Endothelial cell of umbilical vein (primary cell): ENCODE measurements around the gene RHOF. TPM values are rescaled to one million over a fixed set of nuclear protein-coding genes. Genes with fewer than 3 reads are reported as not detected.

ENCODE experiments used
- BruUV-seq: library from RNA; stranded (reverse); fragments of 400-500 nt; replicated peaks from 2 replicates; lab custom pipeline; 2021; lab: Mats Ljungman, UMichigan
- CTCF ChIA-PET: fragments of 300-600, 350-600 bp; sonication (Branson Sonifier 250); formaldehyde crosslinking; loops from one replicate; lab custom pipeline; 2021; ENCODE audit warnings: antibody characterized with exemption, inconsistent platforms; lab: Charles Lee
- POLR2A ChIA-PET: fragments of 300-600, 350-600 bp; sonication (Branson Sonifier 250); formaldehyde crosslinking; loops from one replicate; lab custom pipeline; 2021; ENCODE audit warnings: antibody characterized with exemption, inconsistent platforms; lab: Charles Lee
- DNase-seq: peaks from one replicate; pipeline ENCODE4 v3.0.0-alpha.2; 2011; ENCODE audit warnings: low read depth, low spot score
- FAIRE-seq: peaks from 2 replicates; lab custom pipeline; 2011; peaks lifted over from hg19 to GRCh38; lab: Jason Lieb, UNC
- H2AFZ ChIP-seq: 2 replicates; pipeline ENCODE4 v1.6.0; 2012; ENCODE audit warnings: low read depth, low read length, control low read depth, inconsistent platforms
- H3K27ac ChIP-seq: 2 replicates; pipeline ENCODE4 v1.5.1; 2011; ENCODE audit warnings: low read depth, mild to moderate bottlenecking, control low read depth, low read length, moderate library complexity; ENCODE audit not compliant: insufficient read depth
- H3K27me3 ChIP-seq, 2 experiments: 2 replicates each; pipeline versions ENCODE4 v1.6.0 to v1.6.1; 2011; ENCODE audit warnings: low read length in 2 of 2, mixed read lengths in 1 of 2; ENCODE audit not compliant: control insufficient read depth in 2 of 2, insufficient read depth in 2 of 2
- H3K36me3 ChIP-seq, 2 experiments: 2 replicates in 1 of 2; 3 replicates in 1 of 2; pipeline ENCODE4 v1.5.1; 2011; ENCODE audit warnings: low read length in 2 of 2, mild to moderate bottlenecking in 1 of 2, moderate library complexity in 1 of 2; ENCODE audit not compliant: control insufficient read depth in 2 of 2, insufficient read depth in 2 of 2; ENCODE audit errors: extremely low read depth in 1 of 2
- H3K4me1 ChIP-seq: 3 replicates; pipeline ENCODE4 v1.5.1; 2011; ENCODE audit warnings: mild to moderate bottlenecking, low read length; ENCODE audit not compliant: control insufficient read depth, insufficient read depth; ENCODE audit errors: extremely low read depth
- H3K4me2 ChIP-seq: 2 replicates; pipeline ENCODE4 v1.6.1; 2011; ENCODE audit warnings: low read length, control low read depth, mixed read lengths; ENCODE audit not compliant: insufficient read depth
- H3K4me3 ChIP-seq, 3 experiments: fragments of 200-600 bp in 1 of 3; sonication (generic), shearing (Covaris generic) in 1 of 3; replicated peaks in 1 of 3; 2 replicates each; pipeline ENCODE4 v1.5.1; 2011 to 2016; ENCODE audit warnings: control low read depth in 3 of 3, low read length in 3 of 3, mild to moderate bottlenecking in 2 of 3, inconsistent platforms in 1 of 3, low read depth in 1 of 3, moderate library complexity in 1 of 3; ENCODE audit not compliant: insufficient read depth in 1 of 3
- H3K79me2 ChIP-seq: 2 replicates; pipeline ENCODE4 v1.6.0; 2012; ENCODE audit warnings: low read length, inconsistent platforms; ENCODE audit not compliant: control insufficient read depth, insufficient read depth
- H3K9ac ChIP-seq: replicated peaks from 2 replicates; pipeline ENCODE3; 2011; ENCODE audit warnings: low read length, control low read depth; ENCODE audit not compliant: insufficient read depth; ENCODE audit errors: extremely low read depth
- H3K9me1 ChIP-seq: replicated peaks from 3 replicates; pipeline ENCODE4 v1.6.0; 2011; ENCODE audit warnings: mild to moderate bottlenecking, low read length; ENCODE audit not compliant: control insufficient read depth, insufficient read depth; ENCODE audit errors: extremely low read depth
- H3K9me3 ChIP-seq: replicated peaks from 2 replicates; pipeline ENCODE4 v1.5.1; 2012; ENCODE audit warnings: low read length, inconsistent platforms; ENCODE audit not compliant: control insufficient read depth, insufficient read depth
- H4K20me1 ChIP-seq: replicated peaks from 2 replicates; pipeline ENCODE3; 2011; ENCODE audit warnings: mild to moderate bottlenecking, low read length; ENCODE audit not compliant: control insufficient read depth, insufficient read depth; ENCODE audit errors: extremely low read depth
- EZH2 ChIP-seq: IDR thresholded peaks from 2 replicates; pipeline ENCODE4 v1.6.1; 2012; ENCODE audit warnings: borderline replicate concordance, low read depth, mild to moderate bottlenecking, moderate library complexity, low read length, inconsistent platforms; ENCODE audit not compliant: severe bottlenecking
- FOS ChIP-seq: IDR thresholded peaks from 2 replicates; pipeline ENCODE4 v1.6.1; 2011; ENCODE audit warnings: mild to moderate bottlenecking, low read length, moderate library complexity, borderline replicate concordance; ENCODE audit not compliant: insufficient read depth
- GATA2 ChIP-seq: IDR thresholded peaks from 2 replicates; pipeline ENCODE4 v1.7.0; 2011; ENCODE audit warnings: low read depth, mild to moderate bottlenecking, moderate library complexity, mixed read lengths, low read length; ENCODE audit not compliant: insufficient read length, insufficient read depth
- JUN ChIP-seq: IDR thresholded peaks from 2 replicates; pipeline ENCODE4 v1.6.1; 2011; ENCODE audit warnings: borderline replicate concordance, low read depth; ENCODE audit not compliant: insufficient read length, insufficient read depth
- MAX ChIP-seq: IDR thresholded peaks from 2 replicates; pipeline ENCODE4 v1.6.1; 2011; ENCODE audit not compliant: insufficient read depth, insufficient read length
- MYC ChIP-seq: IDR thresholded peaks from one replicate; pipeline ENCODE4 v1.6.1; 2011; ENCODE audit warnings: mild to moderate bottlenecking, low read depth, low read length
- POLR2A ChIP-seq: IDR thresholded peaks from 2 replicates; pipeline ENCODE4 v1.6.1; 2012; ENCODE audit warnings: low read depth, mild to moderate bottlenecking, control low read depth, low read length
- POLR2AphosphoS5 ChIP-seq: IDR thresholded peaks from 2 replicates; pipeline ENCODE4 v1.6.1; 2012; ENCODE audit warnings: low read depth, mild to moderate bottlenecking, control low read depth, low read length, moderate library complexity; ENCODE audit not compliant: insufficient read depth
- dilution Hi-C: fragments of 300-500 bp; cut with MboI; formaldehyde crosslinking; loops from one replicate; pipeline ENCODE4 v1.15.0; 2019; ENCODE audit warnings: low sequenced_read_pairs; ENCODE audit not compliant: extremely low pct_ligation_motif_present
- intact Hi-C: fragments of 100-400 bp; cut with micrococcal nuclease; formaldehyde crosslinking; loops from one replicate; pipeline ENCODE4 v1.10.0; 2022
- polyA plus RNA-seq, 4 experiments: library from polyadenylated mRNA; depleted of rRNA in 3 of 4; stranded (reverse) in 3 of 4; unstranded in 1 of 4; fragments of >200 nt; gene quantifications; 2 replicates each; pipeline versions ENCODE4 v1.2.1 to v1.2.3, GENCODE V29; 2011 to 2012; ENCODE audit warnings: missing spikeins in 1 of 4
- total RNA-seq: library from RNA; stranded (reverse); gene quantifications from 2 replicates; pipeline ENCODE4 v1.2.3, GENCODE V29; 2021
- TF ChIP-seq, protein P1 (sequence below), 2 donors: IDR thresholded peaks; 1 replicate in 1 of 2; 2 replicates in 1 of 2; pipeline ENCODE4 v1.5.1; 2011; ENCODE audit warnings: low read length in 2 of 2, mild to moderate bottlenecking in 2 of 2, moderate library complexity in 2 of 2, control low read depth in 1 of 2, inconsistent platforms in 1 of 2, low read depth in 1 of 2; ENCODE audit not compliant: insufficient read depth in 1 of 2; ENCODE audit errors: extremely low read depth in 1 of 2

Gene RHOF
- total and polyA plus RNA-seq, 2 donors (not counting 3 experiments of a cell fraction or from before 2014, with no cell fraction given), result 9.3 to 22.3 TPM

- no peak overlapping the region for H3K4me2 ChIP-seq
- FAIRE-seq, result no peak
- dilution Hi-C loops, result no loop called here
- ChIA-PET CTCF (interaction anchor here (1.0 to 1.3 kb wide), 2 partner anchors 11 to 20 kb away, joined by 3 read pairs; no protein-coding TSS in a partner anchor), POLR2A (no interaction called here)
- no TSS peak for BruUV-seq
- peaks cover 9% of the 10 kb centered on the region for H3K4me1 ChIP-seq
- H2AFZ ChIP-seq, result no peak overlapping the region
- H3K9me1 ChIP-seq, result no peaks in the 10 kb centered on the region
- H4K20me1 ChIP-seq, result no peaks in the 10 kb centered on the region
- H3K9ac ChIP-seq, result no peak overlapping the region
- no peak for TF ChIP-seq MAX
- TF ChIP-seq JUN, result no peak
- no peak for TF ChIP-seq GATA2
- TF ChIP-seq POLR2AphosphoS5, result no peak
- TF ChIP-seq EZH2, result no peak
- no peak for TF ChIP-seq POLR2A
- TF ChIP-seq, protein P1, sequence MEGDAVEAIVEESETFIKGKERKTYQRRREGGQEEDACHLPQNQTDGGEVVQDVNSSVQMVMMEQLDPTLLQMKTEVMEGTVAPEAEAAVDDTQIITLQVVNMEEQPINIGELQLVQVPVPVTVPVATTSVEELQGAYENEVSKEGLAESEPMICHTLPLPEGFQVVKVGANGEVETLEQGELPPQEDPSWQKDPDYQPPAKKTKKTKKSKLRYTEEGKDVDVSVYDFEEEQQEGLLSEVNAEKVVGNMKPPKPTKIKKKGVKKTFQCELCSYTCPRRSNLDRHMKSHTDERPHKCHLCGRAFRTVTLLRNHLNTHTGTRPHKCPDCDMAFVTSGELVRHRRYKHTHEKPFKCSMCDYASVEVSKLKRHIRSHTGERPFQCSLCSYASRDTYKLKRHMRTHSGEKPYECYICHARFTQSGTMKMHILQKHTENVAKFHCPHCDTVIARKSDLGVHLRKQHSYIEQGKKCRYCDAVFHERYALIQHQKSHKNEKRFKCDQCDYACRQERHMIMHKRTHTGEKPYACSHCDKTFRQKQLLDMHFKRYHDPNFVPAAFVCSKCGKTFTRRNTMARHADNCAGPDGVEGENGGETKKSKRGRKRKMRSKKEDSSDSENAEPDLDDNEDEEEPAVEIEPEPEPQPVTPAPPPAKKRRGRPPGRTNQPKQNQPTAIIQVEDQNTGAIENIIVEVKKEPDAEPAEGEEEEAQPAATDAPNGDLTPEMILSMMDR (IDR thresholded peaks at IDR 0.05; ENCODE audit: extremely low read depth in 1 of 2, insufficient read depth in 1 of 2, low read depth in 1 of 2, low read length in 2 of 2), result no peak
- no peak for TF ChIP-seq MYC
- TF ChIP-seq FOS, result no peak
- no peak for DNase-seq
- intact Hi-C loops, result no loop called here
- H3K27me3 ChIP-seq, result no peaks in the 10 kb centered on the region
- H3K79me2 ChIP-seq, result no peaks in the 10 kb centered on the region
- H3K27ac ChIP-seq, result no peak overlapping the region
- no peaks in the 10 kb centered on the region for H3K9me3 ChIP-seq
- H3K4me3 ChIP-seq, result no peak overlapping the region
- H3K36me3 ChIP-seq, result no peaks in the 10 kb centered on the region
These were observed 39.6 kb downstream of the RHOF start for GRCh38 chr12:121753844-121754264.
